Forelimb muscle (tissue), 1 donor: Measurements from ENCODE around the gene AK2. TPM values are rescaled to one million over a fixed set of nuclear protein-coding genes. Genes with fewer than 3 reads are reported as not detected.
"Not testable (repeated sequence)": the region's sequence is repeated elsewhere in the genome, so short reads cannot be mapped to it uniquely, and the experiment has no call there.

Experiments
- DNase-seq: peaks from one replicate; pipeline ENCODE4 v3.0.0-alpha.2; 2013; ENCODE audit warnings: low read depth
- polyA plus RNA-seq: library from polyadenylated mRNA; unstranded; fragments of 120-200 nt; gene quantifications from one replicate; pipeline ENCODE4 v1.2.1, GENCODE V29; 2013; ENCODE audit not compliant: insufficient read length

AK2 gene
- polyA plus RNA-seq, 1 donor: 124 TPM

- not testable (repeated sequence) for DNase-seq
Measured at GRCh38 chr1:33024430-33025179, 12.1 kb downstream of the AK2 start.

- no peak for DNase-seq
Measured at GRCh38 chr1:33022650-33023200, 14.0 kb downstream of the AK2 start.

- no peak for DNase-seq
Measured at GRCh38 chr1:33021567-33022431, 14.9 kb downstream of the AK2 start.

- DNase-seq: no peak
Measured at GRCh38 chr1:33018112-33018511, 18.6 kb downstream of the AK2 start.

GRCh38 chr1:33017175-33017574, 19.5 kb downstream of the AK2 start:
- DNase-seq: no peak

GRCh38 chr1:33015216-33015615, 21.5 kb downstream of the AK2 start:
- DNase-seq: no peak

- DNase-seq: no peak
Measured at GRCh38 chr1:33014464-33015163, 22.1 kb downstream of the AK2 start.

- no peak for DNase-seq
Measured at GRCh38 chr1:33013791-33014190, 22.9 kb downstream of the AK2 start.

GRCh38 chr1:33012165-33012564, 24.5 kb downstream of the AK2 start:
- no peak for DNase-seq

- DNase-seq: peak; percentile 36
Measured at GRCh38 chr1:33010932-33011731, 25.6 kb downstream of the AK2 start.

- no peak for DNase-seq
Measured at GRCh38 chr1:33009561-33009960, 27.1 kb downstream of the AK2 start.

- no peak for DNase-seq
Measured at GRCh38 chr1:33008051-33008914, 28.4 kb downstream of the AK2 start.

- no peak for DNase-seq
Measured at GRCh38 chr1:33007190-33008050, 29.3 kb downstream of the AK2 start.

GRCh38 chr1:33005838-33006421, 30.8 kb downstream of the AK2 start:
- DNase-seq: no peak

GRCh38 chr1:33005117-33005837, 31.4 kb downstream of the AK2 start:
- DNase-seq: no peak

- no peak for DNase-seq
Measured at GRCh38 chr1:33004613-33005012, 32.1 kb downstream of the AK2 start.

- no peak for DNase-seq
Measured at GRCh38 chr1:33003657-33004056, 33.0 kb downstream of the AK2 start.

GRCh38 chr1:33002006-33002405, 34.7 kb downstream of the AK2 start:
- DNase-seq: no peak
